A673 (cell line): Measurements from ENCODE around the gene TNFAIP3. TPM values are rescaled to one million over a fixed set of nuclear protein-coding genes. Genes with fewer than 3 reads are reported as not detected.

Experiments
- BruUV-seq: library from RNA; stranded (reverse); fragments of 400-500 nt; replicated peaks from 2 replicates; lab custom pipeline; 2021; lab: Mats Ljungman, UMichigan
- CTCF ChIA-PET: fragments of 300-600 bp; sonication (Branson Sonifier 250); formaldehyde crosslinking; loops from one replicate; lab custom pipeline; 2022; ENCODE audit warnings: antibody characterized with exemption; lab: Charles Lee
- POLR2A ChIA-PET: fragments of 300-600 bp; sonication (Branson Sonifier 250); formaldehyde crosslinking; loops from one replicate; lab custom pipeline; 2022; ENCODE audit warnings: antibody characterized with exemption; ENCODE audit not compliant: low non-redundant PET; lab: Charles Lee
- DNase-seq: peaks from one replicate; pipeline ENCODE4 v3.0.0-alpha.2; 2015; ENCODE audit warnings: low spot score
- H3K27ac ChIP-seq: fragments of 200-600 bp; sonication (generic); 2 replicates; pipeline ENCODE4 v1.5.1; 2016; ENCODE audit warnings: mixed run types, low read depth, mild to moderate bottlenecking, mixed read lengths, antibody characterized with exemption, low read length; ENCODE audit not compliant: poor library complexity, severe bottlenecking
- H3K27me3 ChIP-seq: fragments of 200-600 bp; sonication (generic); replicated peaks from 2 replicates; pipeline ENCODE4 v1.6.1; 2017; ENCODE audit warnings: mixed run types, low read depth, mild to moderate bottlenecking, mixed read lengths, antibody characterized with exemption, low read length; ENCODE audit not compliant: insufficient read depth, poor library complexity
- H3K36me3 ChIP-seq: fragments of 200-600 bp; sonication (generic); 2 replicates; pipeline ENCODE4 v1.6.1; 2016; ENCODE audit warnings: mixed run types, mild to moderate bottlenecking, mixed read lengths, antibody characterized with exemption, low read length; ENCODE audit not compliant: insufficient read depth, poor library complexity, severe bottlenecking
- H3K4me1 ChIP-seq: fragments of 200-600 bp; sonication (generic); 2 replicates; pipeline ENCODE4 v1.6.1; 2017; ENCODE audit warnings: mixed run types, mild to moderate bottlenecking, mixed read lengths, antibody characterized with exemption, low read length; ENCODE audit not compliant: insufficient read depth, poor library complexity, severe bottlenecking
- H3K4me3 ChIP-seq: fragments of 200-600 bp; sonication (generic); 2 replicates; pipeline ENCODE4 v1.5.1; 2016; ENCODE audit warnings: low read depth, mixed run types, mild to moderate bottlenecking, mixed read lengths, low read length; ENCODE audit not compliant: poor library complexity, severe bottlenecking
- H3K9me3 ChIP-seq: fragments of 200-600 bp; sonication (generic); 2 replicates; pipeline ENCODE4 v1.6.1; 2016; ENCODE audit warnings: mixed run types, low read depth, mild to moderate bottlenecking, mixed read lengths, antibody characterized with exemption, low read length; ENCODE audit not compliant: poor library complexity, severe bottlenecking
- CTCF ChIP-seq: fragments of 300-800, 200-600 bp; sonication (generic); conservative IDR thresholded peaks from 2 replicates; pipeline ENCODE4 v1.5.1; 2017; ENCODE audit warnings: low read depth, mild to moderate bottlenecking, antibody characterized with exemption, low read length, moderate library complexity, mixed read lengths
- EZH2 ChIP-seq: fragments of 200-600 bp; sonication (generic); IDR thresholded peaks from 2 replicates; pipeline ENCODE4 v1.6.1; 2017; ENCODE audit warnings: borderline replicate concordance, low read depth, mild to moderate bottlenecking, mixed read lengths, antibody characterized with exemption, low read length; ENCODE audit not compliant: poor library complexity, severe bottlenecking
- intact Hi-C: fragments of 100-400 bp; cut with micrococcal nuclease; formaldehyde crosslinking; loops from one replicate; pipeline ENCODE4 v1.10.0; 2022; ENCODE audit not compliant: unreplicated experiment
- total RNA-seq: library from RNA; stranded (reverse); gene quantifications from 2 replicates; pipeline ENCODE4 v1.2.3, GENCODE V29; 2021

TNFAIP3 gene
- total RNA-seq, 1 experiment from 2014 or later = 12.7 TPM

- H3K4me1 ChIP-seq = no peaks in the 10 kb centered on the region
- POLR2A ChIA-PET = no interaction called here
- no peaks in the 10 kb centered on the region for H3K36me3 ChIP-seq
- no peak for TF ChIP-seq EZH2
- no peak for TF ChIP-seq CTCF
- peaks cover 11% of the 10 kb centered on the region for H3K27me3 ChIP-seq
- BruUV-seq = no TSS peak
- DNase-seq = no peak
- no peak overlapping the region for H3K4me3 ChIP-seq
- no peak overlapping the region for H3K27ac ChIP-seq
- H3K9me3 ChIP-seq = peaks cover 5% of the 10 kb centered on the region
- CTCF ChIA-PET = no interaction called here
- intact Hi-C loops = no loop called here
Observed at GRCh38 chr6:137913434-137913833, 46.4 kb downstream of the TNFAIP3 start.

- H3K27me3 ChIP-seq = peaks cover 11% of the 10 kb centered on the region
- no peak overlapping the region for H3K27ac ChIP-seq
- H3K4me1 ChIP-seq = no peaks in the 10 kb centered on the region
- no peak for DNase-seq
- ChIA-PET POLR2A (no interaction called here), CTCF (no interaction called here)
- H3K4me3 ChIP-seq = no peak overlapping the region
- TF ChIP-seq EZH2 (no peak), CTCF (no peak)
- H3K36me3 ChIP-seq = no peaks in the 10 kb centered on the region
- H3K9me3 ChIP-seq = peaks cover 5% of the 10 kb centered on the region
- BruUV-seq = no TSS peak
- intact Hi-C loops = no loop called here
Observed at GRCh38 chr6:137913996-137914529, 47.0 kb downstream of the TNFAIP3 start.

- H3K4me1 ChIP-seq = no peaks in the 10 kb centered on the region
- H3K27ac ChIP-seq = no peak overlapping the region
- peaks cover 11% of the 10 kb centered on the region for H3K27me3 ChIP-seq
- H3K4me3 ChIP-seq = no peak overlapping the region
- H3K9me3 ChIP-seq = peaks cover 5% of the 10 kb centered on the region
- TF ChIP-seq EZH2 (no peak), CTCF (no peak)
- no peak for DNase-seq
- H3K36me3 ChIP-seq = no peaks in the 10 kb centered on the region
- BruUV-seq = no TSS peak
- intact Hi-C loops = no loop called here
- POLR2A ChIA-PET = no interaction called here
- CTCF ChIA-PET = no interaction called here
Observed at GRCh38 chr6:137914530-137915193, 47.6 kb downstream of the TNFAIP3 start.
